Activated CD4-positive, alpha-beta T cell treated with anti-CD3 and anti-CD28 coated beads, Interleukin-2, amount 50 U/mL, for 24 hours (primary cell): ENCODE data around the gene FAM174B.
"Not testable (repeated sequence)": the region's sequence is repeated elsewhere in the genome, so short reads cannot be mapped to it uniquely, and the experiment has no call there.

Experiments
- DNase-seq, 2 donors: peaks; one replicate each; pipeline ENCODE4 v3.0.0-alpha.2; 2020; ENCODE audit warnings: low read depth in 1 of 2, low spot score in 1 of 2

The FAM174B gene

GRCh38 chr15:92619145-92620101 lies 36.2 kb downstream of the FAM174B start:
- no peak for DNase-seq

DNA sequence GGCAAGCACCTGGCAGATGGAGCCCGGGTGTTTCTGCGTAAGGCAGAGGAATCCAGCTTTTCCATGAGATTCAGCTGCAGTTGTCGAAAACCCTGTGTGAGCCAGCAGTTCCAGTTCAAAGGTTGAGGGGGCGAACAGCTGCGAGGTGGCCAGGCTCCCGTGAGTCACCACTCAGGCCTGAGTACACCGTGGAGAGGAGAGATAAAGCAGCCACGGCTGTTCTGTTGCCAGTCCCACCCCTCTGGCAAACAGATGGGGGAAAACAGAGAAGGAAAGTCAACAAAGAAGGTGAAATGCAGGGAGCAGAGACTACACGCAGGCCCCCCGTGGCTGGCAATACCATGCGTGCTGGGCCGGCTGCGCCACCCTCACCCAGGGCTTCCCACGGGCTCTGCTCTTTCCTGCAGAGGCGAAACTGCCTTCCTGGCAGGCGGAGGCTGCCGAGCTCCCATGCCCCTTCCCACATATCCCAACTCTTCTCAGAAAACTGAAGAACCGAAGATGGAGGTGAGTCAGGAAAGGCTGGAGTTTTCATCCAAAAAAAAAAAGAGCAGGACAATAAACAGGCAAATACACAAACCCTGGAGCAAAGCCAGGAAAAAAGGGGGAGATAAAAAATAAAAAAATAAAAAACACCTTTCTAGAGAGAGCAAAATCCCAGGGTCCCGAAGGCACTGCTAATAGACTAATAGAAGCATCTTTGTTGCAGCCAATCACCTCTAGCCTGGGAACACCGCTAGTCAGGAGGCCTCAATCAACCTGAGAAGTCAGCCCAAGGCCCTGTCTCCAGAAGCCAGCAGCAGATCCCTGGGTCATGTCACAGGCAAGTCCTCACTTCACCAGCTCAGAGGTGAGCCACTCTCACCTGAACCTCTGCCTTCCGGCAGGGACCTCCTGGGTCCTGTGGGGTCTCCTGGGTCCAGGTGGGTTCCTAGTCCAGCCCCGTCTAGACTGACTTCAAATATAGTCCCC lies 37.7 kb downstream of the FAM174B start:
- no peak for DNase-seq

GRCh38 chr15:92616621-92617548 lies 38.7 kb downstream of the FAM174B start:
- DNase-seq, result no peak

- no peak for DNase-seq
Measured at GRCh38 chr15:92614791-92615785, 40.5 kb downstream of the FAM174B start.

GRCh38 chr15:92614301-92614700 lies 41.3 kb downstream of the FAM174B start:
- no peak for DNase-seq

GRCh38 chr15:92613841-92614240 lies 41.7 kb downstream of the FAM174B start:
- DNase-seq, result no peak

GRCh38 chr15:92612891-92613290 lies 42.7 kb downstream of the FAM174B start:
- no peak for DNase-seq

DNA sequence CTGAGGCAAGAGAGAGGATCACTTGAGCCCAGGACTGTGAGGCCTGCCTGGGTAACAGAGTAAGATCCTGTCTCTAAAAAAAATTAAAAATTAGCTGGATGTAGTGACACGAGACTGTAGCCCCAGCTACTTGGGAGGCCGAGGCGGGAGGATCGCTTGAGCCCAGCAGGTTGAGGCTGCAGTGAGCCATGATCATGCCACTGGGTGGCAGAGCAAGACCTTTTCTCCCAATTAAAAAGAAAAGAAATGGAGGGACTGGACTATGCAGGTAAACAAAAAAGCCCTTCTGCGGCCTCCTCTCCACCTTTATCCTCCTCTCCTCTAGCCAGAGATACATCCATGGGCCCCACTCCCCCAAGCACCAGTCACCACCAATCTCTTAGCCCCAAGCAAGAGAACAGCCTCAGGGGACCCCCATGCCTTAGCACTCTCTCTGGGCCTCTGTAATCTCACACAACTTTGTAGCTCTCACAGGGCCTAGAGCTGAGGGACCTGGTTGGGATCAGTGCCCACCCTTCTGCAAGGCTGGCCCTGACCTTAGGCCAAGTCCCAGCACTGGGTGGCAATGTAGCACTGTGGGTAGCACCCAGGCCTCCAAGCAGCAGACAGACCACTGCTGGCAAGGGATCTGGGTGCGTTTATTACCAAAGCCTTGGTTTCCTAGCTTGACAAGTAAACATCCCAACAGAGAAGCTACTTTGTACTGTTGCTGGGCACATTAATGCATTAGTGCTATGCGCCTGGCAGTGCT lies 43.4 kb downstream of the FAM174B start:
- no peak for DNase-seq

DNA sequence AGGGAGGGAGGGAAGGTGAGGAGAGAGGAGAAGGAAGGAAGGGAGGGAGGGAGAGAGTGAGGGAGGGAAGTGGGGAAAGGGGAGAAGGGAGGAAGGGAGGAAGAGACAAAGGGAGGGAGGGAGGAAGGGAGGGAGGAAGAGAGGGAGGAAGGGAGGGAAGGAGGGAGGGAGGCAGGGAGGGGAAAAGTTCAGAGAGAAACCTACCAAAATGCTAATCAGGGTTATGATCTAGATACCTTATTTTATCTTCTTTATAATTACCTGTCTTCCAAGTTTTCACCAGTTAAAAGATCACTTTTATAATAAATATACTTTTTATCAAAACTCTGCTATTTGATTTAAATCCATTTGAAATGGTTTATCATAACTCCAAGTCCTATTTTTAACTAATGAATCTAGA lies 44.4 kb downstream of the FAM174B start:
- DNase-seq, result no peak

- DNase-seq, result no peak
Measured at GRCh38 chr15:92610101-92610520, 45.5 kb downstream of the FAM174B start.

DNA sequence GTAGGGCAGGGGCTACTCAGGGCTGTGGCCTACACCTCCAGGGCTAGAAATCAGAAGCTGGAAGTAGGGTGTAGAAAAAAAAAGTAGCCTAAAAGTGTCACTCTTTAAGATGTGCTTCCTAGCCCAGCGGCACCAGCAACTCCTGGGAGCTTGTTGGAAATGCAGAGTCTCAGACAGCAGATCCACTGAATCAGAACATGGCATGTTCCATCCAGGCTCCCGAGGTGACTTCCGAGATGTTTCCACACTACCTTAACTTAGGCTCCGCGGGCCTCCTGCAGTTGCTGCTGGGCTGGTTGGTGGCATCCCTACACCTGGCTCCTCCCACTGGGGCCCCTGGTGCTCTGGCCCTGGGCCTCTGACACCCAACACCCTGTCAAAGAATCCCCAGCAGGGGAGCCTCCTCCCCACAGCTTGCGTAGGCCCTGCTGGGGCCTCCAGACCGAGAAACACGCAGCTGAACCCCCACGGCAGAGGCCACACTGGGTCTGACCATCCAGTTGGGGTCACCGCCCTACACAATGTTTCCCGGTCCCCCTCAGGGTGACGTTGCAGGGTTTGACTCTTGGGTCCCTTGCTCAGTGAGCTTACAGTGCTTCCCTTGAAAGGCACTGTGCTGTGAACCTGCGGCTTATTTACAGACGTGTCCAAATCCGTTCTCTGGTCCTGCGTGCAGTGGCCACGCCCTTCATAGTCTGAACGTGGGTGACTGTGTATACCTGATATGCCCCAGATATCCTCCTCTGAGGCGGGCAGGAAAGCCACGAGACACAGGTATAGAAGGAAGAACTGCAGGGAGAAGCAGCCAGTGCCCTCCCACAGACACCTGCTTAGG lies 46.5 kb downstream of the FAM174B start:
- DNase-seq, result no peak

DNA sequence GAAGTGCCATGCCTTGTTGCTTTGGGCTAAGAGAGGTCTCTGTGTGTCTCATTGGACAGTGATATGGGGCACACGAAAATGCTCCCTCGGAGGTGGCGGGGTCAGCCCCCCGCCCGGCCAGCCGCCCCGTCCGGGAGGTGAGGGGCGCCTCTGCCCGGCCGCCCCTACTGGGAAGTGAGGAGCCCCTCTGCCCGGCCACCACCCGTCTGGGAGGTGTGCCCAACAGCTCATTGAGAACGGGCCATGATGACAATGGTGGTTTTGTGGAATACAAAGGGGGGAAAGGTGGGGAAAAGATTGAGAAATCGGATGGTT lies 48.8 kb downstream of the FAM174B start:
- DNase-seq, result not testable (repeated sequence)

GRCh38 chr15:92606126-92606835 lies 49.3 kb downstream of the FAM174B start:
- DNase-seq, result no peak

DNA sequence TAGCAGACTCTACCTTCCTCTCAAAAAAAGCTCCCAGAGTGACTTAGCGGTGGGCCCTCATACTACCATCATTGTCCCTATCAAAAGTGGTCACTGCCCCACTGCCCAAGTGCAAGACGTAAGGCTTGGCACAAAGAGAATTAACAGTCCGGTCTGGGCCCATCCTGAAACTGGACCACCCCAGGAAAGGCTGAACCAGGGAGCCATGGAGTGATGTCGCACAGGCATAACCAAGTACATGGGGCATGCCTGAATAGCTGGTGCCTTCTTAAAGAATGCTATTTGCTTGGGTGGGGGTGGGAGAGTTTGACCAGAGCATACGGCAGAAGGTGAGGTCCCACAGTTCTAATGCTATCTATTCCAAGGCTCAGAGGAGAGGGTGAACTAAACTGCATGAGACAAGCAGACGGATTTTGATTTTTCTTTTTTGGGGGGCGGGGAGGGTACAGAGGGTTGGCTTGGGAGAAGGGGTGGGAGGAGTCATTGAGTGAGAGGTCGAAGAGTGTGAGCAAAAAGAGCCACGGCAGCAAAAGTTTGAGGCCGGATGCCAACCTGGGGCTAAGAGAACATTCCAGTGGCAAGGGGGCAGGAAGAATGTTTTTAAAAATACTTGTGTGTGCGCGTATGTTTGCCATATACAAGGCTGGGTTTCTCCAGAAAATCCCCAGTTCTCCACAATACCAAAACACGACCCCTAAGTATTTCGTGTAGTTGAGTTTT lies 50.2 kb downstream of the FAM174B start:
- DNase-seq, result no peak

GRCh38 chr15:92603743-92604470 lies 51.7 kb downstream of the FAM174B start:
- DNase-seq, result no peak

DNA sequence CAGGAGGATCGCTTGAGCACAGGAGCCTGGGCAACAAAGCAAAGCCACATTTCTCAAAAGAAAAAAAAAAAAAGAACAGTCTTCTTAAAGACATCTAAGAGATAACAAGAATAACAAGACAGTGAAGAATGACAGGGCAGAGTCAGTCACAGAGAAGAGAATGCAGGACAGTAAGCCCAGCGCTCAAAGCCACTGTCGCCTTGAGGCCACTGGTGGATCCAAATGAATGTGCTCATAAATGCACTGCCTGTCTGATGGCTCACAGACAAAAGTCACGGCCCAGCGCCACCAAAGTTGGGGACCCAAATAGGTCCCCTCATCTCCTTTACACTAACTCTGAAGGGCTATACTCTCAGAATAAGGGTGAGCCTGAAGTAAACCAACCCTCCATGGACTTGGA lies 52.3 kb downstream of the FAM174B start:
- DNase-seq, result no peak
